Kidney (tissue), 14 donors: ENCODE data around the gene OPN3. TPM values are rescaled to one million over a fixed set of nuclear protein-coding genes. Genes with fewer than 3 reads are reported as not detected.

Experiments
- DNase-seq, 5 donors: peaks; one replicate each; pipeline ENCODE4 v3.0.0-alpha.2; 2013 to 2020
- FAIRE-seq: peaks from 2 replicates; lab custom pipeline; 2012; peaks lifted over from hg19 to GRCh38; lab: Jason Lieb, UNC
- H3K27ac ChIP-seq, 2 donors: one replicate each; pipeline ENCODE4 v1.7.0; 2013; ENCODE audit warnings: low read depth in 2 of 2, low read length in 2 of 2, inconsistent platforms in 1 of 2
- H3K27me3 ChIP-seq: one replicate; pipeline ENCODE4 v1.7.1; 2013; ENCODE audit warnings: low read length, inconsistent platforms; ENCODE audit not compliant: control insufficient read depth, insufficient read depth
- H3K36me3 ChIP-seq, 3 donors: one replicate each; pipeline versions ENCODE4 v1.7.0 to v1.7.1; 2013; ENCODE audit warnings: low read length in 3 of 3, control low read depth in 1 of 3, inconsistent platforms in 1 of 3; ENCODE audit not compliant: insufficient read depth in 3 of 3, control insufficient read depth in 2 of 3
- H3K4me1 ChIP-seq, 3 donors: one replicate each; pipeline versions ENCODE4 v1.7.0 to v1.7.1; 2013; ENCODE audit warnings: low read length in 3 of 3, inconsistent platforms in 1 of 3, low read depth in 1 of 3; ENCODE audit not compliant: control insufficient read depth in 2 of 3, insufficient read depth in 2 of 3
- H3K4me3 ChIP-seq, 3 donors: one replicate each; pipeline versions ENCODE4 v1.7.0 to v1.8.1; 2013; ENCODE audit warnings: low read length in 3 of 3, control low read depth in 1 of 3, inconsistent platforms in 1 of 3
- H3K9ac ChIP-seq, 3 donors: one replicate each; pipeline versions ENCODE4 v1.7.0 to v1.7.1; 2013; ENCODE audit warnings: low read length in 3 of 3, control low read depth in 1 of 3, inconsistent platforms in 1 of 3
- H3K9me3 ChIP-seq, 3 donors: one replicate each; pipeline versions ENCODE4 v1.7.0 to v1.7.1; 2013; ENCODE audit warnings: low read length in 3 of 3, control low read depth in 1 of 3, inconsistent platforms in 1 of 3; ENCODE audit not compliant: control insufficient read depth in 2 of 3, insufficient read depth in 1 of 3
- intact Hi-C: fragments of 100-400 bp; cut with DNase I; formaldehyde crosslinking; loops from one replicate; pipeline ENCODE4 v1.11.1; 2022
- polyA plus RNA-seq: library from polyadenylated mRNA; stranded (reverse); fragments of 350-450 nt; fragmentation: Illumina TruSeq; extraction: RNeasy Lipid Tissue Mini Kit (QIAGEN cat#74804); gene quantifications from one replicate; pipeline ENCODE4 v1.2.3, GENCODE V29; 2014; ENCODE audit warnings: low read depth, low replicate concordance; ENCODE audit not compliant: insufficient read depth
- total RNA-seq: library from RNA; stranded (reverse); fragmentation: NEBNext Ultra II Directional; extraction: Animal tissue kit (Norgen Biotek cat#: 25700); gene quantifications from one replicate; pipeline ENCODE4 v1.2.1, GENCODE V29; 2021
- TF ChIP-seq, protein P1 (sequence below): IDR thresholded peaks from 3 replicates; pipeline ENCODE4 v1.5.1; 2012; ENCODE audit warnings: mild to moderate bottlenecking, moderate library complexity, borderline replicate concordance; ENCODE audit not compliant: insufficient read depth; ENCODE audit errors: extremely low read depth
- donor health status: control.
- donor health status: control.
- donor health status: control.
- donor health status: control.
- donor health status: control.
- donor health status: DM: yes; HTN: yes; CAD: no.
- donor health status: Normal renal cell carcinoma (clear cell type).

OPN3 gene
- total and polyA plus RNA-seq, 2 donors from 2014 or later: 12.3 to 15.8 TPM

DNA sequence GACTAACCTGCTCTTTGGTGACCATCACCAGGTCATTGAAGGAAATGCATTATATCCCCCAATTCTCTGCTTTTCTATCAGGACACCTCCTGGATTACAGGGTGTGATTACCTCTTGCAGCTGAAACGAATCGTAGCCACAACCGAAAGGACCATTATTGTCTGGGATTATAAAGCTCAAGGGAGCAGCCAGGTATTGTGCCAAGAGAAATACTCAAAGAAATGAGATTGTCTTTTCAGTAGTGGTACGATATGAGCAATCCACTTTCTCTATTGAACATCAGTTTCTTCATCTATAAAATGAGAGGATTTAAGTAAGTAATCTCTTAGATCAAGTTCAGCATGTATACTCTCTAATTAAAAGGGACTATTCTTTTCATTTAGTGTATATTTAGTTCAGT, 39.2 kb upstream of the OPN3 start:
- DNase-seq (no peak), FAIRE-seq (no peak)
- H3K36me3 ChIP-seq: no peaks in the 10 kb centered on the region
- TF ChIP-seq, protein P1, sequence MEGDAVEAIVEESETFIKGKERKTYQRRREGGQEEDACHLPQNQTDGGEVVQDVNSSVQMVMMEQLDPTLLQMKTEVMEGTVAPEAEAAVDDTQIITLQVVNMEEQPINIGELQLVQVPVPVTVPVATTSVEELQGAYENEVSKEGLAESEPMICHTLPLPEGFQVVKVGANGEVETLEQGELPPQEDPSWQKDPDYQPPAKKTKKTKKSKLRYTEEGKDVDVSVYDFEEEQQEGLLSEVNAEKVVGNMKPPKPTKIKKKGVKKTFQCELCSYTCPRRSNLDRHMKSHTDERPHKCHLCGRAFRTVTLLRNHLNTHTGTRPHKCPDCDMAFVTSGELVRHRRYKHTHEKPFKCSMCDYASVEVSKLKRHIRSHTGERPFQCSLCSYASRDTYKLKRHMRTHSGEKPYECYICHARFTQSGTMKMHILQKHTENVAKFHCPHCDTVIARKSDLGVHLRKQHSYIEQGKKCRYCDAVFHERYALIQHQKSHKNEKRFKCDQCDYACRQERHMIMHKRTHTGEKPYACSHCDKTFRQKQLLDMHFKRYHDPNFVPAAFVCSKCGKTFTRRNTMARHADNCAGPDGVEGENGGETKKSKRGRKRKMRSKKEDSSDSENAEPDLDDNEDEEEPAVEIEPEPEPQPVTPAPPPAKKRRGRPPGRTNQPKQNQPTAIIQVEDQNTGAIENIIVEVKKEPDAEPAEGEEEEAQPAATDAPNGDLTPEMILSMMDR: no peak
- H3K9me3 ChIP-seq: no peaks in the 10 kb centered on the region
- H3K27ac ChIP-seq: no peak overlapping the region
- H3K4me3 ChIP-seq: no peak overlapping the region
- no peaks in the 10 kb centered on the region for H3K4me1 ChIP-seq
- intact Hi-C loops: no loop called here
- no peak overlapping the region for H3K9ac ChIP-seq
- no peaks in the 10 kb centered on the region for H3K27me3 ChIP-seq

DNA sequence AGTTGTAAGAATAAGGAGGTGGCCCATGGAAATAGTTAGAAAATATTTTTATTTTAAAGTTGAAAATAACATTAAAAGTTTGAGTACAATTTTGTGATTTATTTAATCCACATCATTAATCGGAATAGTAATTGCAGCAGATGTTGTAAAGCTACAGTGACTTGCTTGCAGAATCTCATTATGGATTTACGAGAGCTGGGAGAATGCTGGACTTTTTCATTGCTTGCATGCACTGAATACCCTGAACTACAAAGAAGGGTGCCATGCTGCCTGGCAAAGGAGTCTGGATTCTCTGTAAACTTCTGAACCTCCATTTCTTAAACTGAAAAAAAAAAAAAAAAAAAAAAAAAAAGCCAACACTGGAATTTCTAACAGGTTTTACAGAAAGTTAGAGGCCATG, 38.4 kb upstream of the OPN3 start:
- H3K36me3 ChIP-seq: no peaks in the 10 kb centered on the region
- FAIRE-seq (no peak), DNase-seq (no peak)
- H3K27me3 ChIP-seq: no peaks in the 10 kb centered on the region
- TF ChIP-seq, protein P1: no peak
- no peak overlapping the region for H3K4me3 ChIP-seq
- H3K9me3 ChIP-seq: no peaks in the 10 kb centered on the region
- no peaks in the 10 kb centered on the region for H3K4me1 ChIP-seq
- no peak overlapping the region for H3K27ac ChIP-seq
- H3K9ac ChIP-seq: no peak overlapping the region
- intact Hi-C loops: no loop called here

DNA sequence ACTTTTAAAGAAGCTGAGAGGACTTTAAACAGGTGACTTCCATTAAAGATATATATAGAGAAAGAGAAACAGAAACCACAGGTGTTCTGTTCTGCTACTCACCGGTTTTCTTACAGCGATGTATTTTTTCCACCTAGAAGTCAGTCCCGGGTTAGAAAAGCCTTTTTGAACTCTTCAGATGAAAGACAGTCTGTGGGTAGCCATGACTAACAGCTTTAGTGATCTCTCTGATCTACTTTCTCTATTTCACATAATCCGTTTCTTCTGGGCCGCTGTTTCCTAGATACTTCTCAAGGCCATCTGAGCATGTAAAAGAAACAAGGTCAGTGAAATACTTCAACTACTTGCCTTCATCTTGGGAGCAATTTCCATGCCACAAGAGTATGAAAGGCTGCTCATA, 37.0 kb upstream of the OPN3 start:
- Histone ChIP-seq H3K27me3 (no peaks in the 10 kb centered on the region), H3K27ac (no peak overlapping the region), H3K4me3 (no peak overlapping the region), H3K9me3 (no peaks in the 10 kb centered on the region), H3K4me1 (no peaks in the 10 kb centered on the region), H3K36me3 (no peaks in the 10 kb centered on the region), H3K9ac (no peak overlapping the region)
- intact Hi-C loops: no loop called here
- TF ChIP-seq, protein P1: no peak
- no peak for DNase-seq
- FAIRE-seq: no peak

DNA sequence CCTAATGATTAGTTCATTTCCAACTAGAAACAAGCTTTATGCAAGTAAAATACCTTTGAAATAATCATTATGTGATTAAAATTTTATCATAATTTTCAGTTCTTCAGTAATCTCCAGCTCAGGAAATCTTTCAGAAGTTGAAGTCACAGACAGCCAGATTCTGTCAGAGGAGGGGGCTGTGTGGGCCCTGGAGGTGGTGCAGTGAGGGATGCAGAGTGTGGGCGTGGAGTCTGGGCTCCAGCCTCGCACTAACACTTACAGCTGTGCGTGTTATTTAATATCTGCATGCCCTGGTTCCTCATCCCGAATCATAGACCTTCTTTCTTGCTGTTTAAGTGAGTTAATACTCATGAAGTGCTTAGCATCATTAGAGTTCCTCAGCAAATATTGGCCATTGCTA, 35.8 kb upstream of the OPN3 start:
- Histone ChIP-seq H3K27me3 (no peaks in the 10 kb centered on the region), H3K9ac (no peak overlapping the region), H3K36me3 (no peaks in the 10 kb centered on the region), H3K9me3 (no peaks in the 10 kb centered on the region), H3K4me3 (no peak overlapping the region), H3K27ac (no peak overlapping the region), H3K4me1 (no peaks in the 10 kb centered on the region)
- TF ChIP-seq, protein P1: no peak
- FAIRE-seq: no peak
- intact Hi-C loops: no loop called here
- DNase-seq: peak in 1 of 5 donors; percentile 2
